Coronary artery (tissue), 2 donors: ENCODE results near the gene COL20A1.

Experiments
- DNase-seq: peaks from one replicate; pipeline ENCODE4 v3.0.0-alpha.2; 2017; ENCODE audit warnings: low spot score
- H3K27ac ChIP-seq, 2 donors: fragments of 200-600 bp; sonication (generic); one replicate each; pipeline ENCODE4 v1.5.1; 2016 to 2019
- H3K4me3 ChIP-seq: fragments of 200-600 bp; sonication (generic); 2 replicates; pipeline ENCODE4 v1.5.1; 2016; ENCODE audit warnings: mild to moderate bottlenecking, moderate library complexity
- CTCF ChIP-seq: fragments of 200-600 bp; sonication (generic); IDR thresholded peaks from one replicate; pipeline ENCODE4 v1.5.1; 2019; ENCODE audit warnings: antibody characterized with exemption

Gene COL20A1

GRCh38 chr20:63287697-63288580 is 5.0 kb upstream of the COL20A1 start:
- H3K4me3 ChIP-seq, result no peak overlapping the region
- no peak overlapping the region for H3K27ac ChIP-seq
- no peak for TF ChIP-seq CTCF
- DNase-seq, result no peak

- no peak overlapping the region for H3K27ac ChIP-seq
- TF ChIP-seq CTCF, result no peak
- DNase-seq, result no peak
- H3K4me3 ChIP-seq, result no peak overlapping the region
Measured at GRCh38 chr20:63288581-63289251, 4.3 kb upstream of the COL20A1 start.

GRCh38 chr20:63289311-63290135 is 3.5 kb upstream of the COL20A1 start:
- H3K27ac ChIP-seq, result no peak overlapping the region
- TF ChIP-seq CTCF, result no peak
- no peak overlapping the region for H3K4me3 ChIP-seq
- DNase-seq, result no peak

- Histone ChIP-seq H3K27ac (no peak overlapping the region), H3K4me3 (no peak overlapping the region)
- TF ChIP-seq CTCF, result no peak
- DNase-seq, result no peak
Measured at GRCh38 chr20:63290136-63290676, 2.8 kb upstream of the COL20A1 start.

GRCh38 chr20:63290677-63291472 is 2.1 kb upstream of the COL20A1 start:
- no peak for DNase-seq
- Histone ChIP-seq H3K4me3 (no peak overlapping the region), H3K27ac (no peak overlapping the region)
- TF ChIP-seq CTCF, result peak; percentile 25

- H3K27ac ChIP-seq, result no peak overlapping the region
- TF ChIP-seq CTCF, result no peak
- DNase-seq, result no peak
- no peak overlapping the region for H3K4me3 ChIP-seq
Measured at GRCh38 chr20:63291811-63292210, 1.2 kb upstream of the COL20A1 start.
